GM19372 (cell line): ENCODE measurements around the gene SPON1.
"Not testable (repeated sequence)": the region's sequence is repeated elsewhere in the genome, so short reads cannot be mapped to it uniquely, and the experiment has no call there.

ENCODE experiments used
- ATAC-seq: cut with Tn5 transposase; IDR thresholded peaks from one replicate; pipeline ENCODE4 v1.9.1; 2021; ENCODE audit warnings: mild to moderate bottlenecking, low read depth, moderate library complexity; ENCODE audit not compliant: unreplicated experiment

SPON1 gene

GRCh38 chr11:14173679-14174078 is 211.2 kb downstream of the SPON1 start:
- not testable (repeated sequence) for ATAC-seq

DNA sequence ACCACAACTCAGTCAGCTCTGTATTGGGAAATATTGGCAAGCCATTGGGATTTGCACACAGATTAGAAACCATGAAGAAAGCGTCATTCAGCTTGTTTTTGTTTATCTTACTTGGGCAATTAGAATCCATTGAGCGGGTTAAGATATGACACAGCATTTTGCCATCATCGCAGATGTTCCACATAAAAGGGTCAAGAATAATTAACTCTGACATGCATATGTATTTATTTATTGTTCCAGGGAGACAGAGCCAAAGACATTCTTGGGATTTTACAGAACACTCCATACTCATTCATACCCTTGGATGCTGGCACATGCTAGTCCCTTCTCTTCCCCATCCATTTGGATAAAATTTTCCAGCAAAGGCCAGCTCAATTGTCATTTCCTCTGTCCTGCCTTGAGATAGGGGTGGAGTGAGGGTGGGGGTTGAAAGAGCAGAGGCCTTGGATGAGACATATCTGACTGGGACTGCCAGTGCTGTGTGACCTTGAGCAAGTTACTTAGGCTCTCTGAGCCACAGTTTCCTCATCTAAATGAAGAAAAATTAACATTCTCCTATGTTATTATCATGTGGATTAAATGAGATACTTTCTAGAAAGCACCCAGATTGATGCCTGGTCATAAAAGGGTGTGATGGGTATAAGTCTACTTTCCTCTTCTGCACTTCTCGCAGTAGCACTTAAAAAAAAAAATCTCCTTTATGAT is 216.7 kb downstream of the SPON1 start:
- ATAC-seq: no peak

- ATAC-seq: no peak
These were observed 218.6 kb downstream of the SPON1 start for GRCh38 chr11:14181121-14181520.

DNA sequence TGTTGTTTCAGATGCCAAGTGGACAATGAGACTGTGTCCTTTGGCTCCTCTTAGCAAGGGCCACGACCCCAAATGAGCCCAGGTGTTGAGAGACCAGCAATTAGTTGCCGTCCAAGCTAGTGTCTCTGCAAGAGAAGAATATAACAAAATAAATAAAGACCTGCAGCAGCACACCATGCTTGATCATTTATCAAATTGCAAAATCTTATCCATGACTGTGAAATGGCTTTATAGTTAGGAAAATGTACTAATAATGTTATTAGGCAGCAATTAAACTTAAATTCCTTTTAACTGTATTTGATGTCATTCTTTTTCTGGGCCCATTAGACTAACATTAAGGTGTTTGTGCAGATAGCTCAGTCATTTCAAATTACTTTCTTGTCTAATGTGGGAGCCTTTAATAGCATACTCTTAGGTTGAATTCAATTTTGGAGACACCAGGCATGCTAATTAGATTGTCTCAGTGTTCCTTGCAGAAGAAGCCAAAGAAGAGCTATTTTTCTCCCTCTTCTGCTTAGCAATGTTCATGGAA is 220.4 kb downstream of the SPON1 start:
- ATAC-seq: no peak

DNA sequence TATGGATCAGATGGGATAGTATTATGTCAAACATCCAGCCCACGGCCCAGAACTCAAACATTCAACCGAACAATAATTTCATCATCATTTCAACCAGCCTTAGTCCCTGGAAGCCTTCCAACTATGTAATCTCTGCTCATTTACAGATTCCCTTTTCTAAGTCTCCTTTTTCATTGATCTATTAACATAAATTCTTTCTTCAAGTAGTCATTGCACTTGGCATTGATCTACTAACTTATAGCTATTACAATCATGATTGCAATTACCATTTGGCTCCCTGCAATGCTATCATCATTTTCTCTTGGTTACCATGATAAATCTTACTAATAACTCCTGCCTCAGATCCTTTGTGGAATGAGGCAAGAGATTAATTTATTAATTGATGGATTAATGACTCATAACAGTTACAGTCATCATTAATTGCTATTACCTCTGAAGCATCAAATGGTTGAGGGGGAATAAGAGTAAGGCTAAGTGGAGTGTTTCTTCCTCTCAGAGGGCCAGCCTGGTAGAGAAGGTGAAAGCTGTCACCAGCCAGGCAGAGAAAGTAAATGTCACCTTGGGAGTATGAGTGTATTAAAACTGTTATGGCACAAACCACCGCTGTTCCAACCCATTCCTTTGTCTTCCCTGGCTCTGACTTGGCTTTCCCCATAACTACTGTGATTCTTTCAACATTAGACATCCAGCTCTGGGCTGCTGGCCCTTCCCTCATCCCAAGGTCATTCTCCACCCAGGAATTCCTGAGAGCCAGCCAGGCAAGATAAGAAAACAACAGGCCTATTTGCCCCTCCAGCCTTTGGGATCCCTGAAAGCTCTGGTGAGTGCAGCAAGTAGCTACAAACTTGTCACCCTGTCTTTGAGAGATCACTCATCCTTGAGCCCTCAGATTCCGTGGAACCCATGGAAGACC is 221.8 kb downstream of the SPON1 start:
- ATAC-seq: no peak

DNA sequence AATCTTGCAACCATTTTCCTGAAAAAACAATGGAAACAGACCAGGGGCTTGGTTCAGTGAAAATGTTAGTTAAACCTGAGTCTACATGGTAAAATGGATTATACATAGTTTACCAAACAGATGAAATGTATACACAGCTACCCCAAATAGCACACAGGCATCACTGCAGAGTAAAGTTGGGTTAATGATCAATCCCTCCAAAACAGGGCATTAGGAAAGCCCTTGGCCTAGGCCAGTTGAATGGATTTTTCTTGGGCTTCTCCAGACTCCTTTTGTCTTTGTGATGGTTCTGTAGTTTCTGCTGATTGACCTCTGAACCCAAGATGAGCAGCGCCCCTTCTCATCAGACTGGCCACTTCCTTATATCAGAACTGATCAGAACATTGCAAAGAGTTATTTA is 222.9 kb downstream of the SPON1 start:
- ATAC-seq: no peak

DNA sequence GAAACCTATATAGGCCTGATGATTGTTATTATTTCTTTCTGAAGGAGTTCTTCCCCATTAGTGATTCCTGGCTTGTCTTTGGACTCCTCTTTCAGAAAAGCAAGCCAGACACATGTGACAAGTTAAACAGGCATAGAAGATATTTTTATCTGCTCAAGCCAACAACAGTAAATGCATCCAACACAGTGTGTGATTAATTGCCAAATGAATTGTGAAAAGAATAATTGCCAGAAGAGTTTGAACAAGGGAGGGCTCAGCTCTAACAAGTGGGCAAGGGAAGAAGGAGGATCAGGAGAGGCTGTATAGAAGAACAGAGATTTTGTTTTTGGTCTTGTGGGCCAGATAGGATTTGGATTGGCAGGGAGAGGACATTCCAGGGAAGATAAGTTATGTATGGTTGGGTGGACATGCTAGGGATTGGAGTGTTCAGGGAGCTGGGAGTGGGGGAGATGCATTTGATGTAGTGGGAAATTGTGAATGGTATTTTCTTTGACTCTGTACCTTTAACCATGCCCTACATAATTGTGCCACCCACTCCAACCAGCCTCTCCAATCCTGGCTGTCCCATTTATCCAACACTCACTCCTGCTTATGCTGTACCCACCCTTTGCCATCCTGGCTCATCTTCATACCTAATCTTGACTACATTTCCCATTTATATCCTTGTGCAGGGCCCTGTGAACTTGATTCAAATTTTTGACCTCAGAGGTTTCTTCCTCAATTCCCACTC is 223.7 kb downstream of the SPON1 start:
- ATAC-seq: no peak

GRCh38 chr11:14189874-14190273 is 227.4 kb downstream of the SPON1 start:
- no peak for ATAC-seq

GRCh38 chr11:14190992-14191778 is 228.7 kb downstream of the SPON1 start:
- no peak for ATAC-seq

DNA sequence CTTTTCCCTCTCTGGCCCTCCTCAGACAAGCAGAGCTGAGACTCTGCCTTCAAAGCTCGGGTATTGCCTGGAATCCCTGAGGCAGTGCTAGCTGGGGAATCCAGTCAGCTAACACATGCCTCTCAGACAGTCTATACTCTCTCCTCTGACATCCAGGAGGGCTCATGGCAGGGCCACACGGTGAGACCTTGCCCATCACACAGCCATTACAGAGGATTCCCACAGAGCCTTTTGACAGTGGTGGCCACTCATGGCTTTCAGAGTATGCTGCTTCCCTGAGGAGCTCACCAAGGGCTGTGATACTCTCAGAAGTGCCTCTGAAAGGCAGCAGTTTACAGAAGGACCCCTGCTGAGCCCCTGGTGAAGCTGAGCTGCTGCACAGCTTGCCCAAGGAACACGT is 231.1 kb downstream of the SPON1 start:
- no peak for ATAC-seq

GRCh38 chr11:14202251-14203196 is 240.0 kb downstream of the SPON1 start:
- ATAC-seq: peak; percentile 79

DNA sequence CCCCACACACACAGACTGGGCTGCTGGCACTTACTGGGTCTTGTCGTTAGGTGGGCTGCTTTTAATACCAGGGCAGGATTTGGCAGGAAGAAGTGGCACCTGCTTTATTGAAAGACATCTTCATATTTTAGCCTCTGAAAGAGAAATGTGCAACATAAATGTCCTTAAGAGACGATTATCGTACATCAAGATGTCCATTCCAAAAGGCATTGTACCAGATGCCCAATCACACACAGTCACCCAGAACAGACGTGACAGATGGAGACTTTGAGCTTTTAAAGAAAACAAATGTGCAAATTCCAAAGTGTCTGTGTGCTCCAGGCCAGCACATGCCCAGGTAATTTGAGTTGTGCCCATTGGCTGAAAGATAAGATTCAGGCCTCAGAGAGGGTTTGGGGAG is 240.8 kb downstream of the SPON1 start:
- no peak for ATAC-seq

DNA sequence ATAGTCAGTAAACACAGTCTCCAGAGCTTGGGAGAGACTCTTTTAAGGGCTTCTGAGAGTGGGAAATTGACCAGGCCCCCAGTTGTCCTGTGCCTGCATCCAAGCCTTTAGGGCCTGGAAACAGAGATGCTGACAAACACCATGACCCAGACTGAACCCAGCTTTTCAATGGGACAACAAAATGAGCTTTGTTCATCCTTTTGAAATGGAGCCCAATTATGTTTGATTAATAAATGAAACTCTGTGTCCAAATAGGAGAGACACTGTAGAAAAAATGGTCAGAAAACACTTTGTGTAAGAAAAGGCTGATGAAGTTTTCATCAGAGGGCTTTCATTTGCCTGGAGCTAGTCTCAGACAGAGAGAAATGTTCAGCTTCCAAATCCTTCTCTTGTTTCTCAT is 250.5 kb downstream of the SPON1 start:
- no peak for ATAC-seq

- ATAC-seq: no peak
These were observed 256.2 kb downstream of the SPON1 start for GRCh38 chr11:14218728-14219127.

GRCh38 chr11:14223636-14224288 is 261.2 kb downstream of the SPON1 start:
- ATAC-seq: no peak

DNA sequence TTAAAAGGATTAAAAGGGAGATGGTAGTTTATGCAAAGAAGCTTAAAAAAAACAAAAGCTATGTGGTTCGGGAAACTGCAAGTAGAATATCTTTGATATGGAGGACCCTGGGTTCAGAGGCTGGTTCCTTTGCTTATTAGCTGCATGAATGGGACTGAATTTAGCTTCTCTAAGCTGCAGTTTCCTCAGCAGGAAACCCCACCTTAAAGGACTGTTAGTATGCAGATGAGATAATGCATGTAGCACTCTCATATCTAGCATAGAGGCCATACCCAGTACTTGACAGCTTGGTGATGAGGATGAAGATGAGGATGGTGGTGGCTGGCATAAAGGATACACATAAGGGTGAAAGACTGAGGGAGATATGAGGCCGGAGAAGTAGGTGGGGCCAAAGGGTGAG is 261.9 kb downstream of the SPON1 start:
- ATAC-seq: no peak

DNA sequence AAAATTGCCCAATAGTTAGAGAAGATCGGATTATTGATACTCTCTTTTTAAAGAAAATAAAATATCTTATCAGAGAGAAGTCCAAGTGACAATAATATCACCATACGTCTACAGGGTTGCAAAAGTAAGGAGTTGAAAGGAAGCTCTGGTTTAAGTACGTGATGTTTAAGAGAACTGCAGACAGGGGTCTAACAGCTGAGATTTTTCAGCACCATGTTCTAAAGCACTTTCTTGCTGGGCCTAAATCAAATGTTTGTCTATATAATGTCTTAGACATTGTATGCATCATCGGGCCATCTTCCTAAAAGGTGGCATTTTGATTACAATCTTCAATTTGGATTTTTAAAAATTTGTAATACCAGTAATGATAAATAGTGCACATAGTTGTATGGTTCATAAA is 263.1 kb downstream of the SPON1 start:
- no peak for ATAC-seq

DNA sequence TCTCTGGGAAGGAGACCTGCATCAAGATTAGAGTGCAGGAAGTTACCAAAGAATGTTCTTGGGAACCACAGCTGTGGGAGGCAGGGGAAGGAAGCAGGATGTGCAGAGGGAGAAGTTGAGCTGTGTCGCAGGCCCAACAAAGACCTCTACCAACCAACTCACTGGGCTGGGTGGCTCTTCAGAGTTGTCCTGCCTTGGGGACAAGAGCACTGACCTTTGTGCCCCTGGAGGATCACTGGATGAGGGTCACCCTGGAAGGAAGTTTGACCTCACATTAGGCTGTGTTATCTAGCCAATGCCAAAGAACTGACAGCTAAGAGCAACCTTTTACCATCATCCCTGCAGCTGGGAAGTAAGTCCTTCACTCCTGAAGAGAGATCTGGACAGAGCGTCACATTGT is 265.8 kb downstream of the SPON1 start:
- ATAC-seq: no peak

- ATAC-seq: no peak
These were observed 266.9 kb downstream of the SPON1 start for GRCh38 chr11:14229472-14229871.
